Activated CD8-positive, alpha-beta memory T cell treated with anti-CD3 and anti-CD28 coated beads, Interleukin-2, amount 50 U/mL, for 24 hours (primary cell): ENCODE data around the gene ARAP2.
"Not testable (repeated sequence)": the region's sequence is repeated elsewhere in the genome, so short reads cannot be mapped to it uniquely, and the experiment has no call there.

ENCODE experiments used
- DNase-seq: peaks from one replicate; pipeline ENCODE4 v3.0.0-alpha.2; 2020; ENCODE audit errors: extremely low read depth

ARAP2 gene

GRCh38 chr4:36183232-36183631 is 61.1 kb downstream of the ARAP2 start:
- no peak for DNase-seq

GRCh38 chr4:36182315-36182714 is 62.0 kb downstream of the ARAP2 start:
- not testable (repeated sequence) for DNase-seq

- no peak for DNase-seq
Measured at GRCh38 chr4:36180206-36180605, 64.1 kb downstream of the ARAP2 start.

- no peak for DNase-seq
Measured at GRCh38 chr4:36178484-36178883, 65.8 kb downstream of the ARAP2 start.

GRCh38 chr4:36177946-36178345 is 66.4 kb downstream of the ARAP2 start:
- DNase-seq: no peak

DNA sequence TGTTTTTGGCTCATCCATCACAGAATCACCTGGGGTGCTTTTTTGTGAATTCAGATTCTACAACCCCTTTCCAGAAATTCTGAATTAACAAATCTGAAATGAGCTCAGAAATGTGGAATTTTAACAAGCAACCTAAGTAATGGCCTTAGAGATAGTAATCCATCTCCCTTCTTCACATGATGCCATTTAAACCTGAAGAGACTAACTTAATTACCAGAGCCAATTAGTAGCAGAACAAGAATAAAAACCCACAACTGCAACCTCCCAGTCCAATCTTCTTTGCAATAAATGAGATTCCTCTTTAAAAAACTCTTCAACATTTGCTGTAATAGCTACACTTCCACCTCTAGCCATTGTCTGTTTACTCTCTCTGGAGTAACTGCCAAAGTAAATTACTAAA is 69.7 kb downstream of the ARAP2 start:
- no peak for DNase-seq

GRCh38 chr4:36173905-36174304 is 70.4 kb downstream of the ARAP2 start:
- no peak for DNase-seq

- DNase-seq: no peak
Measured at GRCh38 chr4:36172656-36173055, 71.7 kb downstream of the ARAP2 start.

GRCh38 chr4:36168127-36168878 is 76.0 kb downstream of the ARAP2 start:
- DNase-seq: no peak

DNA sequence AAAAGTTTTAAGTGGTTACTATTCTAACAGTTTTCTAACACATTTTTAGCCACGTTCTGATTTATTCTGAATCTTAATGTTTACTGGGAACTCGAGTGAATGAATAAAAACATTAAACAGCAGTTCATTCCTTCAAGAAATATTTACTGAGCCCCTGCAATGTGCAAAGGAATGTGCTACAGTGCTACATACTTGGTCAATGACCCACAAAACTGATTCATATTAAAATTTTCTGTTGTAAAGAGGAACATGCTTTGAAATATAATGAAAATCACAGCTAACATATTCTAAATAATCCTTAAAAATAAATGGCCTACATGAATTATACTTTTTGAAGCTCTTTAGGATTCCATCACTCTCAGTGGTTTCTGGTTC is 78.7 kb downstream of the ARAP2 start:
- DNase-seq: no peak

- no peak for DNase-seq
Measured at GRCh38 chr4:36164900-36165630, 79.2 kb downstream of the ARAP2 start.

- no peak for DNase-seq
Measured at GRCh38 chr4:36163198-36163597, 81.1 kb downstream of the ARAP2 start.

- no peak for DNase-seq
Measured at GRCh38 chr4:36159208-36159607, 85.1 kb downstream of the ARAP2 start.

DNA sequence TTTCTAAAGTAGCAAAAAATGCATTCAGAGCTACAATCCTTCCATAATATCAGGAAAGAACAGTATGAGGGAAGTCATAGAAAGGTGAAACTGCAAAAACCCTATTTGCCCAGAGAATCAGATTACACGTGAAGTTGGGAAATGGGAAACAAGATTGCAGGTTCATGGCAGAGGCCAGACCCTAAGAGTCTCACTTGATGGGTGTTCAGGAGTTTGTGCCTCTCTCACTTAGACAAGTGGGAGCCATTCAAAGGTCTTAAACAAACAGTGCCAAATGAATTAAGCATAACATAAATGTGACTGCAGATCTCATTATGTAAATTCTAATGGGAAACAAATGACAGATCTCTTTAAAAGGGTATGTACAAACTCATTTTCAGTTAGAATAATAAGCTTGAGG is 91.6 kb downstream of the ARAP2 start:
- no peak for DNase-seq

DNA sequence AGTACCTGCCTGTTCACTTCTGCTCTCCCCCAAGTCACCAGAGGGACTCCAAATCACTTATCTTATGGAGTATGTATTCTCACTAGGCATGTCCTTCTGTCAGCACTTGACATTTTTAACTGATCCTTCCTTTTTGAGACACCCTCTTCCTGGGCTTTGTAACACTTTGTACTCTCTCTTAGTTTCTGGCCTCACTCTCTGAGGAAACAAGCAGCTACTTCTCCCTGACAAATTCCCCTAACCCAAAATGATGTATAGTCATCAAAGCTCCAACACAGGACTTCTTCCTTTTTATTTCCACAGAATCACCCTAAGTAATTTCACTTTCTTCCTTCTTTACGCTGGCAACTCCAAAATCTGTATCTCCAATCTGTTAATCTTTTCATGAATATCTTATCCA is 101.8 kb downstream of the ARAP2 start:
- no peak for DNase-seq

DNA sequence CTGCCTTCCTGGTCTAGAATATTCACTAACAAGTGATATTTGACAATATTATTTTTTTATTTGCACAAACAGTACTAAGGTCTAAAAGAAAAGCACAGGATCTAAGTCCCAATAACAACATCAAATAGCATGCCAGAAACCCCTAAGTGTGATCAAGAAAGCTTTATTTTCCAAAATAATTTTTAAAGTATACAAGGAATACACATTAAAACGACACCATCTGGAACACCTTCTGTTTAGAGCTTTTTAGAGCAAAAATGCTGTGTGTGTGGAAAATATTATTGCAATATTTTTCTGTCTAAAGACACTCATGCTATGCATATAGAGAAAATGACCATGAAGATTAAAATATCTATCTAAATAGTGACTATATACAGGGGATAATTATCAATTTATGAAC is 103.1 kb downstream of the ARAP2 start:
- DNase-seq: no peak

DNA sequence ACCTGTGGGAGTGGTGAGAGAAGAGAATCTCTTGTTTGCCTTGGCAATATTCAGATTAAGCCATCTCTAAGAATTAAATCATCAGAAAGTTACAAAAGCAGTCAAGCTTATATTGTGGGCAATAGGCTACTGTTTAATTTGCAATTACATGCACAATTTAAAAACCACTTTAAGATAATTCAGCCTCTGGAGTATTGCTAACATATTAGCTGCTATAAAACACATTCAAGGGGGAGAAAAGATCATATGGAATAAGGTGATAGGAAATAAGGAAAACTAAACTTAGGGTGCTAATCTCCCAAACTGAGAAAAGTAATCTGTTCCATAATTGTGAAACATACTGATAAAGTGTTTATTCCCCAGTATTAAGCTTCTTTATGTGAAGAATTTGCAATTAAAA is 103.9 kb downstream of the ARAP2 start:
- DNase-seq: no peak

DNA sequence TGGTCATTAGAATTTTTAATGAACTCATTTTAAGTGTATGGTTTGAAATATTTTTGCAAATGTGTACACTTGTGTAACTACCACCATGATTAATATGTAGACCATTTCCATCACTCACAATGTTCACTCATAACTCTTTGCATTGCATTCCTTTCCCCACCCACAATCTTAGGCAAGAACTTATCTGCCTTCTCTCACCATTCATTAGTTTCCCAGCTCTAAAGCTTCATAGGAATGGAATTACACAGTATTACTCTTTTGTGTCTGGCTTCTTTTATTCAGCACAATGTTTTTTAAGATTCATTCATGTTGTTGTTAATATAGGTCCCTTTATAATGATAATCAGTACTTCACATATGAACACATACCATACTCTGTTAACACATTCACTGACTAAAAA is 106.1 kb downstream of the ARAP2 start:
- no peak for DNase-seq

DNA sequence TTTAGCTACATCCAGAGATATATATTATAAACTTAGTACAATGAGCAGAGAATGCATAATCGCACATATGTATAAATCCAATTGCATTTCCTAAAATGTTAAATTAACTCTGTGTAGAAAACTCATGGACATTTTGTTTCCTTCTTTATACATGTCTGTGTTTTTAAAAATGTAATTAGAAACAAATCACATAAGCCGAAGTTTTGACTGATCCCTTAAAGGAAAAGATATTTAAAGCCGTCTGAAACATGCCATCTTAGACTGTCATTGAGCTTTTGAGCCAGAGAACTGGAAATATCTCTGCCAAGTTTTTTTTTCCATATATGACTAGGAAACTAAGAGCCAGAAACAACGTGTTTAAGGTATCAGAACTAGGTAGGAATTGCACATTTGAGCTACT is 107.0 kb downstream of the ARAP2 start:
- no peak for DNase-seq

DNA sequence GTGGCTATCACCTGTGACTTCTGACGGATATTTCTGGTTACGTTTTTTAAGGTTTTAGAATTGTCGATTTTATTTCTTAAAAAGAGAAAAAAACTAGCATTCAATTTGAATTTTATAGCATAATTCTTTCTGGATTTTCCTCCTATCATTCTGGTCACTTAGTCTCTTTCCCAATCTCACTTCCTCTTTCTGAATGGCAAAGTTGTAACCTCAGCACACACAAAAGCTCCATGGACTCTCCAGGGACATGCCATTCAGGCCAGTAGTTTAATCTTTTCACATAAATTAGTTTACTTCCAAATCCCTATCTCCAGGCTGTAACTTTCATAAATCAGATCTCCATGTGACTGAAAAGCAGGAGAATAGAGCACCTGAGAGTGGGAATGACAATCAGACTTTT is 110.7 kb downstream of the ARAP2 start:
- no peak for DNase-seq

DNA sequence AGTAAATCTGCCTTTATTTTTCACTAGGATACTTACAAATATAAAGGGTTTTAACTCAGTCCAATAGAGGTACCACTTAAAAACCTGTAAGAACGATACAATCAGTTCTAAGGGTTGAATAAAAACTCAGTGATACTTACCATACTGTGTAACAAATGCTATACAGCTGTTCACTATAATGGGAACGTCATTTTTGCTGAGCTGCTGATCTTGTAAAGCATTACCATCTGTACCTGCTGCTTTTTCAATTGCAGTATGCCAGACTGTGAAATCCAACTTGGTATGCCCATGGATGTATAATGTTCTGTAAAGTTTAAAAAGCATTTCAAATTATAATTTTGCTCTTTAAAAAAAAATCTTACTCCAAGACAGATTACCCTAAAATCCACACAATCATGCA is 111.2 kb downstream of the ARAP2 start:
- DNase-seq: no peak

DNA sequence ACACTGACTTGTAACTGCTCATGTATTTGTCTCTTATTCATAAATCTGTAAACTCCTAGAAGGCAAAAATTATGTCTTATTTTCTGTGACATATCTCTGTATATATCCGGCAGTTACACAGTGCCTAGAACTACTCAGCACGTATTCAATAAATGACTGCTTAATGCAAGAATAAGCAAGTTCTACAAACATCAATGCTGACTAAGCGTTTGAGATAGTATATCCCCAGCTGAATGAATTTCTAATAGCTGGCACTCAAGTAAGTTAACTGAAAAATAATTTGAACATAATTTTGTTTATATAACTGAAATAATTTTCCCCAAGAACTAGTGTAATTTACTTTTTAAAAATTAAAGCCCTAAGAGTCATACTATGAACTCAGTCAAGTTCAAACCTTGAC is 113.7 kb downstream of the ARAP2 start:
- no peak for DNase-seq

- DNase-seq: no peak
Measured at GRCh38 chr4:36128689-36129088, 115.6 kb downstream of the ARAP2 start.

GRCh38 chr4:36123906-36124305 is 120.4 kb downstream of the ARAP2 start:
- DNase-seq: no peak
